HG03095 (cell line): ENCODE measurements around the gene TRMT5.
A peak's percentile ranks its signal among the peaks of the same experiment; 100 is the strongest.

Source experiments
- ATAC-seq: cut with Tn5 transposase; IDR thresholded peaks from one replicate; pipeline ENCODE4 v1.9.1; 2021; ENCODE audit warnings: moderate library complexity; ENCODE audit not compliant: unreplicated experiment

Gene TRMT5

GRCh38 chr14:60980811-60981632 lies at the start of gene TRMT5, which contains the start of gene SLC38A6:
Gene TRMT5 (minus strand): TSS chr14:60981079. CDS start chr14:60980973, 106 bp downstream.
Gene SLC38A6 (plus strand): TSS chr14:60981245. CDS start chr14:60981278, 33 bp downstream.
- ATAC-seq, result peak; percentile 81

- no peak for ATAC-seq
Measured at GRCh38 chr14:61026526-61026925, 45.6 kb upstream of the TRMT5 start.

GRCh38 chr14:61025251-61026223 lies 44.7 kb upstream of the TRMT5 start:
- ATAC-seq, result no peak

DNA sequence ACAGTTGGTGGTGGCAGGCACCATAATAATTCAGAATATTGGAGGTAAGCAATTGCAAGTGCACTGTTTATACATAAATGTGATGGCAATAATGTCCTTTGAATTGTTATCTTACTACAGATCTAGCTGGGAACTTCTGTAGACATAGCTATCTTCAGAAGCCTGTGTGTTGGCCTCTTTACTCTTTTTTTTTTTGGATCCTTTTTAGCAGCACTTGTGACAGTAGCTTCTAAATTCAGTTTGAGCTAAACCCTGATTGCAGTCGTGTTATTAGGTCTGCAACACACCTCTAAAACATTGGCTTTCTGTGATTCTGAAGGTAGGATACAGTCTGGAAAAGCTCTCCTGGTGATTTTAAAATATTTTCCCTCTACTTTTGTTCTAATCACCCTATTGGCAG lies 38.7 kb upstream of the TRMT5 start:
- no peak for ATAC-seq

GRCh38 chr14:61003571-61003970 lies 22.7 kb upstream of the TRMT5 start:
- ATAC-seq, result no peak

DNA sequence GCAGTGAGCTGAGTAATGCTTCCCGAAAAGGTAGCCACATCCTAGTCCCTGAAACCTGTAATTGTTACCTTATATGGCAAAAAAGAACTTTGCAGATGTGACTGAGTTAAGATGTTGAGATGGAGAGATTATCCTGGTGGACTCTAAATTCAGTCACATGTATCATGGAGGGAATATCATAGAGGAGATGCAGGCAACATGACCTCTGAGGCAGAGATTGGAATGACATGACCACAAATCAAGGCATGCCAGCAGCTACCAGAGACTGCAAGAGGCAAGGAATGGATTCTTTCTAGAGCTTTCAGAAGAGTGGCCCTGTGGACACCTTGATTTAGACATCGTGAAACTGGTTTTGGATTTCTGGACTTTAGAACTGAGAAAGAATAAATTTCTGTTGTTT lies 18.7 kb upstream of the TRMT5 start:
- ATAC-seq, result no peak

DNA sequence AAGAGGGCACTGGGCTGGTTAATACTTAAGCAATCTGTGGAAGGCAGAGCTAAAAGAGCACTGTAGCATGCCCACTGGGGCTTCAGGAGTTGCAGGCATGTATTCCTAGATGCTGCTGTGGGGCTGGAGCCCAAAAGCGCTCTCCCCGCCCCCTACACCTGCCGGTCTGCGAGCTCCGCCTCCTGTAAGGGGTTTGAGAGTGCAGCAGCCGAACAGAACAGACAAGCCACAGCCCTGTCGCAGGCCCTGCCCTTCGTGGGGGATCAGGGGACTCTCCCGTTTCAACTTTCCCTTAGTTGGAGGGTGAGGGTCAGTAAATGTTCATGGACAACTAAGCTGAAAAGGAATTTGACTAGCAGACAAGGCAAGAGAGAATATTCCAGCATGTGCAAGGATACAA lies 17.7 kb upstream of the TRMT5 start:
- ATAC-seq, result no peak

- ATAC-seq, result no peak
Measured at GRCh38 chr14:60989599-60989998, 8.7 kb upstream of the TRMT5 start.

- no peak for ATAC-seq
Measured at GRCh38 chr14:60986500-60986899, 5.6 kb upstream of the TRMT5 start.

- no peak for ATAC-seq
Measured at GRCh38 chr14:60984196-60984595, 3.3 kb upstream of the TRMT5 start.

DNA sequence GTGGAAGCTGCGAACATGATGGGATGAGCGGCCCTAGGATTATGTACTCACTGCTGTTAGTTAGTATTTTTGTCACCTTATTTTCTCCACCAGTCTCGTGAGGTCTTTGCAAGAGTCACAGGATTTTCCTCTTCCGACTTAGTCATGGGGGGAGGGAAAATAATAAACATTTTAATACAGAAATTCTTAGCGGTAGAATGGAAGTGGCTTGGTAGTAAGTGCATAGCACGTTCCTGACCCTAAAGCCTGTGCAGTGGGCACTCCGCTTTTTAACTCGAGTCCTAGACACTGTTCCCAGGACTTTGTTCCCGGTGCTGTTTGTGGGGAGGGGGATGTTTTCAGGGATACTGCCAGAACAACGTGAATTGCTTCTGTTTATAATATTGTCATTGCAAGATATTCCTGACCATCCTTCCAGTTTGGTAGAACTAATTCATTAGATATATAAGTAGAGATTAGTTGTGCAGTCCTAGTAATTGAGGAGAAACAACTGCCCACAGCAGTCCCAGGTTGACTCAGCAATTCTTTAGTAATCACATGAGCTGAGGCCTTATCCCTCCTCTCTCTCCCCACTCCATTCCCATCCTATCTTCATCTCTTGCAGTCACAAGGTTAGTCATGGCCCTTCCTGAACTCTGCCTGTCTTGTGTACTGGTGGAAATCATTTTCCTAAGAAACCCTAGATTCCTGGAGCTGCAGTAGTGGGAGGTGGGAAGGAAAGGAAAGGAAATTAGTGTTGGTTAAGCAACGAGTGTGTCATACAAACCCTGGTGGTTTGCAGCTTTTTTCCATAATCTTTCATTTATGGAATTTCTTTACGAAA lies 965 bp upstream of the TRMT5 start:
- no peak for ATAC-seq

DNA sequence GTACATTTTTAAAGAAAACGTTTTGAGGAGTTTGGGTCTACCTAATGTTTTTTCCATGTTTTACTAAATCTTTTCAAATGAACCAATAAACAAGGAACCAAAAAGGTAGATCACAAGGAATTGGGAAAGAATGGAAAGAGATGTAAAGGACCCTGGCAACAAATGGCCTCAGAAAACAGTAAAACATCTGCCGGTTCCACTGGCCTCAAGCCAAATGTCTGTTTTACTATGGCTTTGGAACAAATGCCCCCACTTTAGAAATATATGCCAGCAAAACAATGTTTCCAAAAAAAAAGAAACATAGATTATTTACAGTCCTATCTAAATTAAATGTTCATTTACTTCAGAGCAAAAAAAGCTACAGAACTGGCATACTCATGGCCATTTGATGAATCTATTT lies 3.0 kb downstream of the TRMT5 start:
- no peak for ATAC-seq

DNA sequence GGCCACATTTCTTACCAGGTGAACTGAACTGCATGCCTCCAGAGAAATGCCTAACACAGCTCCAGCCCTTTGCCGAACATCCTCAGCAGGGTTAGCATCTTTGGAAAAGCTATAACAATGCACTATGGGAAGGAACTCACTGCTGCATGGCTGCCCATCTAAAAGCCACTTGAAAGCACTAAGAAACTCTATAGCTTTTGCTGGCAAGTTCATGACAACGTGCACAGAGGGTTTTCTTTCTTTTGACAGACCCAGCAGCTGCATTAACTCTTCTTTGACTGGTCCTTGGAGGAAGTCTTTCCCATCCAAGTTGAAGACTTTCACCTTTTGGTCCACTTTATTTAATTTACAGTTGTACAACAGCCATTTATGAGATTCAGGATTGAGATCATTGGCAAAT lies 5.3 kb downstream of the TRMT5 start:
- ATAC-seq, result no peak

DNA sequence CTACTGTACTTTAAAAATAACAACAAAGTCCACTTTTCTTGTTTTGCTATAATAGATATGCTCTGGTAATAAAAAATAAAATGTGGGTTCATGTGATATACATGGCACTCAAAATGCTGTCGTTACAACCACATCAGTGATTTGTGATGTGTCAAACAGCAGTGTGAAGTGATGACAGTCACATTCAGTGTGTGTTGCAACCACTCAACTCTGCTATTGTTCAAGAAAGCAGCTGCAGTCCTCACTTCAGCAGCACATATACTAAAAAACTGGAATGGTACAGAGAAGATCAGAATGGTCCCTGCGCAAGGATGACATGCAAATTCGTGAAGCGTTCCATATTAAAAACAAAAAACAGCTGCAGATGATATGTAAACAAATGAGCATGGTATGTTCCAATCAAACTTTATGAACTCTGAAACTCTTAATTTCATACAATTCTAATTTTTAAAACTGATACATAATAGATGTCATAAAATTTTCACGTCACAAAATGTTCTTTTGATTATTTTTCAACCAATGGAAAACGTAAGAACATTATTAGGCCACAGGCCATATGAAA lies 6.7 kb downstream of the TRMT5 start:
- no peak for ATAC-seq

DNA sequence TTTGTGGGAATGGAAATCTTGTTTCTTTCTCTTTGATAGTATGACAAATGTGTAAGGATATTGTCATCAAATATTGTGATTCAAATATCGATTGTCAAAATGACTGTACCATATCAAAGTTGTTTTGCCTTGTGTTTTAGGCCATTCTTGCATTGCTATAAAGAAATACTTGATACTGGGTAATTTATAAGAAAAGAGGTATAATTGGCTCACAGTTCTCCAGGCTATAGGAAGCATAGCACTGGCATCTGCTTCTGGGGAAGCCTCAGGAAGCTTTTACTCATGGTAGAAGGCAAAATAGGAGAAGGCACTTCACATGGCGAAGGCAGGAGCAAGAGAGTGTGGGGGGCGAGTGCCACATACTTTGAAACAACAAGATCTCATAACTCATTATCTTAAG lies 7.8 kb downstream of the TRMT5 start:
- no peak for ATAC-seq

- ATAC-seq, result no peak
Measured at GRCh38 chr14:60972295-60972694, 8.6 kb downstream of the TRMT5 start.

- ATAC-seq, result no peak
Measured at GRCh38 chr14:60971271-60971670, 9.6 kb downstream of the TRMT5 start.

- ATAC-seq, result no peak
Measured at GRCh38 chr14:60970146-60970545, 10.7 kb downstream of the TRMT5 start.

GRCh38 chr14:60968671-60969070 lies 12.2 kb downstream of the TRMT5 start:
- no peak for ATAC-seq

DNA sequence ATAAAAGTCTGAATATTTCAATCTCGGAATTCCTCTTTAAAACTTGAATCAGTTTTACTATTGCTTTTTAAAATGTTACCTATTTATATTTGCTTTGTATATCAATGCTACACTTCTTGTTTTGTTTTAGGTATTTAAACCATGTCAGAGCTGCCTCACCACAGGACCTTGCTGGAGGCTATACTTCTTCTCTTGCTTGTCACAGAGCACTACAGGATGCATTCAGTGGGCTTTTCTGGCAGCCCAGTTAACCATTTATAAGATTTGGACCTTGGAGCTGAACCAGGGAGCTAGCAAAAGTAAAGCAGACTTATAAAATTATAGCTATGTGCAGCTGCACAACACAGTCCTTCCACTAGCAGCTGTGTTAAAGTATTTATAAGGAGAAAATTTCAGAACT lies 12.8 kb downstream of the TRMT5 start:
- ATAC-seq, result no peak

- no peak for ATAC-seq
Measured at GRCh38 chr14:60965402-60965801, 15.5 kb downstream of the TRMT5 start.
